DND-41 (cell line): ENCODE data around the gene IL17REL.

Experiments used
- ATAC-seq: fragments of 200-7000 bp; cut with Tn5 transposase; 3 replicates; pipeline ENCODE4 v1.9.1; 2021; ENCODE audit warnings: low read depth; ENCODE audit not compliant: insufficient read depth
- DNase-seq: peaks from one replicate; pipeline ENCODE4 v3.0.0-alpha.2; 2020
- H2AFZ ChIP-seq: 2 replicates; pipeline ENCODE4 v1.6.0; 2012; ENCODE audit warnings: low read depth, low read length
- H3K27ac ChIP-seq: 2 replicates; pipeline ENCODE4 v1.5.1; 2012; ENCODE audit warnings: low read length, inconsistent platforms
- H3K27me3 ChIP-seq: fragments of 200-600 bp; sonication (generic); 2 replicates; pipeline ENCODE4 v1.6.0; 2012; ENCODE audit warnings: low read length, mild to moderate bottlenecking, inconsistent platforms; ENCODE audit not compliant: insufficient read depth, poor library complexity
- H3K36me3 ChIP-seq: 2 replicates; pipeline ENCODE4 v1.5.1; 2012; ENCODE audit warnings: low read length, inconsistent platforms; ENCODE audit not compliant: insufficient read depth
- H3K4me1 ChIP-seq: 2 replicates; pipeline ENCODE4 v1.5.1; 2012; ENCODE audit warnings: mild to moderate bottlenecking, low read length; ENCODE audit not compliant: insufficient read depth
- H3K4me2 ChIP-seq: 2 replicates; pipeline ENCODE4 v1.6.0; 2012; ENCODE audit warnings: mild to moderate bottlenecking, moderate library complexity, low read length, inconsistent platforms; ENCODE audit not compliant: insufficient read depth
- H3K4me3 ChIP-seq, 2 experiments: fragments of 200-600 bp in 1 of 2; shearing (Covaris generic) in 1 of 2; 2 replicates each; pipeline ENCODE4 v1.5.1; 2012 to 2016; ENCODE audit warnings: inconsistent platforms in 2 of 2, low read length in 2 of 2, mild to moderate bottlenecking in 2 of 2, low read depth in 1 of 2, moderate library complexity in 1 of 2
- H3K79me2 ChIP-seq: 2 replicates; pipeline ENCODE4 v1.6.0; 2012; ENCODE audit warnings: low read length, inconsistent platforms; ENCODE audit not compliant: insufficient read depth
- H3K9ac ChIP-seq: 2 replicates; pipeline ENCODE4 v1.6.0; 2012; ENCODE audit warnings: low read depth, mild to moderate bottlenecking, inconsistent platforms, low read length, moderate library complexity
- H3K9me3 ChIP-seq: 2 replicates; pipeline ENCODE4 v1.5.1; 2012; ENCODE audit warnings: low read length, moderate library complexity, mild to moderate bottlenecking, inconsistent platforms; ENCODE audit not compliant: insufficient read depth, severe bottlenecking
- H4K20me1 ChIP-seq: 2 replicates; pipeline ENCODE4 v1.6.0; 2012; ENCODE audit warnings: low read length; ENCODE audit not compliant: insufficient read depth
- CTCF ChIP-seq: IDR thresholded peaks from 2 replicates; pipeline ENCODE4 v1.5.1; 2012; ENCODE audit warnings: borderline replicate concordance, low read length, moderate library complexity, mild to moderate bottlenecking; ENCODE audit not compliant: poor library complexity, severe bottlenecking; ENCODE audit errors: extremely low read depth
- EZH2 ChIP-seq: IDR thresholded peaks from 3 replicates; pipeline ENCODE4 v1.6.1; 2012; ENCODE audit warnings: borderline replicate concordance, low read depth, mild to moderate bottlenecking, moderate library complexity, low read length, inconsistent platforms; ENCODE audit not compliant: severe bottlenecking

The IL17REL gene

GRCh38 chr22:50031189-50032091 is 18.9 kb upstream of the IL17REL start:
- Histone ChIP-seq H3K9me3 (no peaks in the 10 kb centered on the region), H3K36me3 (no peaks in the 10 kb centered on the region), H3K79me2 (no peaks in the 10 kb centered on the region), H3K4me3 (no peak overlapping the region), H3K4me2 (no peak overlapping the region), H2AFZ (no peak overlapping the region), H3K9ac (no peak overlapping the region), H3K27ac (no peak overlapping the region), H3K4me1 (no peaks in the 10 kb centered on the region), H3K27me3 (peaks cover 18% of the 10 kb centered on the region), H4K20me1 (peaks cover 8% of the 10 kb centered on the region)
- no peak for TF ChIP-seq EZH2
- no peak for TF ChIP-seq CTCF
- DNase-seq = no peak
- ATAC-seq = no peak

GRCh38 chr22:50030297-50031188 is 18.0 kb upstream of the IL17REL start:
- Histone ChIP-seq H3K27me3 (peaks cover 15% of the 10 kb centered on the region), H4K20me1 (peaks cover 5% of the 10 kb centered on the region), H3K4me3 (no peak overlapping the region), H3K4me2 (no peak overlapping the region), H3K4me1 (no peaks in the 10 kb centered on the region), H3K9me3 (no peaks in the 10 kb centered on the region), H3K36me3 (no peaks in the 10 kb centered on the region), H3K9ac (no peak overlapping the region), H2AFZ (no peak overlapping the region), H3K27ac (no peak overlapping the region), H3K79me2 (no peaks in the 10 kb centered on the region)
- TF ChIP-seq EZH2 = no peak
- TF ChIP-seq CTCF = peak; percentile 57
- ATAC-seq (peak; percentile 66), DNase-seq (peak; percentile 40)

- H3K27ac ChIP-seq = no peak overlapping the region
- H3K9ac ChIP-seq = no peak overlapping the region
- no peak overlapping the region for H3K4me2 ChIP-seq
- no peaks in the 10 kb centered on the region for H3K27me3 ChIP-seq
- H3K36me3 ChIP-seq = no peaks in the 10 kb centered on the region
- no peak for DNase-seq
- no peaks in the 10 kb centered on the region for H3K9me3 ChIP-seq
- H3K4me3 ChIP-seq = no peak overlapping the region
- no peaks in the 10 kb centered on the region for H3K79me2 ChIP-seq
- H3K4me1 ChIP-seq = no peaks in the 10 kb centered on the region
- ATAC-seq = peak; percentile 39; the same call in 1 of the 3 replicates
- TF ChIP-seq EZH2 = no peak
- H2AFZ ChIP-seq = no peak overlapping the region
- H4K20me1 ChIP-seq = no peaks in the 10 kb centered on the region; the same call in 1 of the 2 replicates
Measured at GRCh38 chr22:50027639-50028537, 15.3 kb upstream of the IL17REL start.
